Stimulated activated naive CD8-positive, alpha-beta T cell treated with anti-CD3 and anti-CD28 coated beads, Interleukin-15, amount 100 ng/mL, for 72 hours (primary cell): ENCODE results near the gene MACROH2A1.
A peak's percentile ranks its signal among the peaks of the same experiment; 100 is the strongest.

Experiments used
- ATAC-seq: fragments of 150-1000 bp; cut with Tn5 transposase; 2 replicates; pipeline ENCODE4 v1.10.0; 2021; ENCODE audit warnings: mild to moderate bottlenecking, moderate library complexity
- DNase-seq, 2 donors: peaks; one replicate each; pipeline ENCODE4 v3.0.0; 2021 to 2022
- H3K27ac Mint-ChIP-seq, 2 donors: one replicate each; pipeline ENCODE4 v1.8.0; 2022; ENCODE audit warnings: mild to moderate bottlenecking in 2 of 2, mixed read lengths in 2 of 2, moderate library complexity in 2 of 2
- H3K27me3 Mint-ChIP-seq: one replicate; pipeline ENCODE4 v1.8.0; 2022; ENCODE audit warnings: mixed read lengths
- H3K4me1 Mint-ChIP-seq: one replicate; pipeline ENCODE4 v1.8.0; 2022; ENCODE audit warnings: mild to moderate bottlenecking, mixed read lengths
- H3K4me3 Mint-ChIP-seq, 2 donors: one replicate each; pipeline ENCODE4 v1.8.0; 2022; ENCODE audit warnings: mild to moderate bottlenecking in 2 of 2, mixed read lengths in 2 of 2, moderate library complexity in 1 of 2
- H3K9me3 Mint-ChIP-seq, 2 donors: one replicate each; pipeline ENCODE4 v1.8.0; 2022; ENCODE audit warnings: mixed read lengths in 2 of 2

MACROH2A1 gene

DNA sequence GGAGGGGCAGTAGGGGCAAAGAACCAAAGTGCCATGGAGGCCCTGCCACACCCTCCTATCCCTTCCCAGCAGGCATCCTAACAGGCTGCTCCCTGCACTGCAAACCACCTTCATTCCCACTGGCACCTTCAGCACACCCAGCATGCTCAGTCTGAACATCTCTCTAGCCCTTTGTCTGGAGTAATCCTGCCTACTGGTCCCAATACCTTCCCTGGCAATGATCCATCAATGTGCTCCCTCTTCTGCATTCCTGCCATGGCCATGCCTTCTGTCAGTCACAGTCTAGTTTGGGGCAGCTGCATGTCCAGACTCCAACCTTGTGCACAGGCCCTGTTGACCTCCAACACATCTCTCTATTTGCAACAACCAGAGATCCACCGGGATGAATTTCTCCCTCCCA lies 4.9 kb downstream of the MACROH2A1 start:
- Mint-ChIP-seq H3K4me1 (peaks cover 70% of the 10 kb centered on the region), H3K27ac (no peak overlapping the region), H3K4me3 (no peak overlapping the region), H3K9me3 (no peaks in the 10 kb centered on the region), H3K27me3 (no peaks in the 10 kb centered on the region)
- ATAC-seq (no peak), DNase-seq (no peak)

DNA sequence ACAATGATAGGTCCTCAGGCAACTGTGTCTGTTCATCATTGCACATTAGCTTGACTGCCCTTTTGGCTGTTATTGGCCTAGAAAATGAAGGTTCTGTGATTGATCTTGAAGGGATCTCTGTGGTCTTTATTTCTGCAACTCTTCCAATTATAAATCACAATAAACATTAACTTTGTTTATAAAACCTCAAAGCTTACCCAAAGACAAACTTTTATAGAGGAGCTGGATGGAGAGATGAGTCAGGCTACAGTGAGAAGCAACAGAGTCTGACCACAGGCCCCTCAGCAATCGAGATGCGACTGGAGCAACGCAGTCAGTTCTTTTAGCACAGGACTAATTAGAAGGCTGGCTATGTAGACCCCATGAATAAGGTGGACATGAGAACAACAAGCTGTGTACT lies 5.3 kb downstream of the MACROH2A1 start:
- DNase-seq (no peak), ATAC-seq (no peak)
- Mint-ChIP-seq H3K27ac (no peak overlapping the region), H3K4me1 (peaks cover 70% of the 10 kb centered on the region), H3K4me3 (no peak overlapping the region), H3K27me3 (no peaks in the 10 kb centered on the region), H3K9me3 (no peaks in the 10 kb centered on the region)

DNA sequence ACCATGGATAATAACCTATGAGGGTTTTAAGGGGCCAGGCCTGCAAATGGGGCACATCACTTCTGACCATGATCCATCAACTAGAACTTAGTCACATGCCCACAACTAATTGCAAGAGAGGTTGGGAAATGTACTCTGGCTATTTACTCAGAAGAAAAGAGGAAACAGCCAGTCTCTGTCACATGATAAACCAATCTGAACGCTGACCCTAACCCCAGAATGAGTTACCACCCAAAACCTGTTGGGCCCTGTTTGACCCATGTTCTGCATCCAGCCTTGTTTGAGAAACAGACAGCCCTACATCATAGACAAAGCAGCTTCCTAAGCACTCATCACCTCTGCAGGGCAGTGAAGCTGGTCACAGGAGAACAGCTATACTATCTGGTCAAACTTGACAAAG lies 5.8 kb downstream of the MACROH2A1 start:
- ATAC-seq (no peak), DNase-seq (no peak)
- no peaks in the 10 kb centered on the region for H3K27me3 Mint-ChIP-seq
- H3K4me1 Mint-ChIP-seq: peaks cover 73% of the 10 kb centered on the region
- no peak overlapping the region for H3K4me3 Mint-ChIP-seq
- no peaks in the 10 kb centered on the region for H3K9me3 Mint-ChIP-seq
- no peak overlapping the region for H3K27ac Mint-ChIP-seq

DNA sequence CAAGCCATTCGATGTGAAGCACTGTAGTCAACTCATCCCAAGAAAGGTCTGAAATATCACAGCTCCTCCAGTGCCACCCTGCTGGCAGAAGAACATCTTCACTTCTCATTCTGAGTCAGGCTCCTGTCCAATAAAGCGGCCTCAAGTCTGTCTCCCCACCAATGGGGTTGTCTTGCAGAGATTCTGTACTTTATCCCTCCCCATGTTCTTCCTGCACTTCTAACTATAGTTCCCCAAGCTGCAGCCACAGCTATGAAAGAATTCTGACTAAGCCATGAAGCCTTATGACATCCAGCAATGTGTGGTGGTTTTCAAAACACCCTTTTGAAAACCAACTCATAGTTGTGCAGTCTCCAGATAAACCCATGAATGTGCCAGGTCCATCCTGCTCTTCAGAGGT lies 6.8 kb downstream of the MACROH2A1 start:
- no peak overlapping the region for H3K4me3 Mint-ChIP-seq
- peak overlapping the region in 1 of 2 donors; percentile 91 for H3K27ac Mint-ChIP-seq
- DNase-seq (no peak), ATAC-seq (peak; percentile 47)
- no peaks in the 10 kb centered on the region for H3K27me3 Mint-ChIP-seq
- no peaks in the 10 kb centered on the region for H3K9me3 Mint-ChIP-seq
- H3K4me1 Mint-ChIP-seq: peaks cover 73% of the 10 kb centered on the region

DNA sequence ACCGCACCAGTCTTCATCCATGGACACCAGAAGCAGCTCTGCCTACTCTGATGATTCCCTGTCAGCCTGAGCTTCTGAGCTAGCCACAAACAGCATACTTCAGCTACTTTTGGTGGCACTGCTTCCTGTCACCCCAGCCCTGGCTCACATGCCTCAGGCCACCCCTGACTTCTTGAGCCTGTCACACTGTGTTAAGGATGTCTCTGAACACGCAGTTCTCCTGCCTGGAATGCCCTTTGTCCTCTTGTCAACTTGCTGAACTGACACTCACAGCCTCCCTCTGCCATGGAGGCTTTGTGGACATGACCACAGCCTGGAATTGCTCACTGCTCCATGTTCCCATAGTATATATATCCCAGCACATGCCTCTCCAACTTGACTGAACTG lies 7.2 kb downstream of the MACROH2A1 start:
- no peaks in the 10 kb centered on the region for H3K27me3 Mint-ChIP-seq
- no peaks in the 10 kb centered on the region for H3K9me3 Mint-ChIP-seq
- H3K4me3 Mint-ChIP-seq: no peak overlapping the region
- peaks cover 70% of the 10 kb centered on the region for H3K4me1 Mint-ChIP-seq
- ATAC-seq: no peak
- peak overlapping the region in 1 of 2 donors; percentile 91 for H3K27ac Mint-ChIP-seq
- DNase-seq: no peak

DNA sequence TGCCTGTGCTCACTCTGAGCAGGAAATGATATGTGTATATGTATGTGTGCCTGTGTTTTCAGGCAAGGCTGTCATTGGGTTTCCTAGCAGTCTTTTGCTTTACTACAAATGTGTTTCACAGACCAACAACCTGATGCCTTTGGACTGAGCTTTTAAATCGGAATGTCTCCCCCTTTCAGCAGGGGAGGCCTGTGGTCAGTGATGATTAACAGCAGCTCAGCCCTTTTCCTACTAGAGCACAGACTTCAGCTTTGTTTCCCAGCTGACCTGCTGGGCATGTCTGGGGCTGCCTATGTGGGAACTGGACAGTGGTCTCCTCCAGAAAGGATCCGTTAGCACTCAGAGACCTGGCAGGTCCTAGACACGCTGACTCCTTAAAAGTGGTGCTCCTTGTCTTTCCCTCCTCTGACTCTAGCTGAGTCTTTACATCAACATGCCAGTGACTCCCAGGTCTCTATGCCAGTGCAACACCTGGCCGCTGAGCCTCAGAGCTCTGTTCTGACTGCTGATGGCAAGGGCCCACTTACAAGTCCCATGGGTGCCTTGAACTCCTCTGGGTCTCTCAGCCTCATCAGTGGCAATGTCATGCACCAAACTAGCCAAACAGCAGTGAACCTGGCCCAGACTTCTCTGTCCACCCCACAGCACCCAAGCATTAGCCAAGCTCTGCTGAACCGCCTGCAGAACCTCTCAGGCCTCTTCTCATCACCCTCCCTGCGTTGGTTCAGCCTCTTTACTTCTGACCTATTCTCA lies 7.7 kb downstream of the MACROH2A1 start:
- peaks cover 68% of the 10 kb centered on the region for H3K4me1 Mint-ChIP-seq
- DNase-seq (no peak), ATAC-seq (no peak)
- no peaks in the 10 kb centered on the region for H3K9me3 Mint-ChIP-seq
- peak overlapping the region in 1 of 2 donors; percentile 91 for H3K27ac Mint-ChIP-seq
- H3K4me3 Mint-ChIP-seq: no peak overlapping the region
- H3K27me3 Mint-ChIP-seq: no peaks in the 10 kb centered on the region

DNA sequence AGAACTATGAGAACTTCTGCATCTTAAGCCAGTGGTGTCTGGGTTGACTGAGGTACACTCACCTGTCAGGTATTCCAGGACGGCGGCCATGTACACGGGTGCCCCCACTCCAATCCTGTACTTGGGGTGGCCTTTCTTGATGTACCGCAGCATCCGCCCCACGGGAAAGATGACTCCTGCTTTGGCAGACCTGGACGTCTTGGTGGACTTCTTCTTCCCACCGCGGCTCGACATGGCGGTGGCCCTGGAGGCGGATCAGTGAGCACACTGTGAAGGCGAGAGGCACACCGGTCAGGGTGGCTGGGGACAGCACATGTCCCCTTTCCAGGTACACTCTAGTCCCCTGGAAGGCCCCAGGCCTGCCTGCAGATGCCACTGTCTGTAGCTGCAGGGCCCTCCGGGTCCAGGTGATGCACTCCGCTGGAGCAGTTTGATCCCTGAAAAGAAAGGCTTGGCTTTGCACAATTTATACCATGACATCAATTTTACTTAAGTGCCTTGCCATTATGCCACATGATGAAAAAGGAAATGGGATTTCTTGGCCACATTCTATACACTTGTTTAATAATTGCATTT lies 10.1 kb downstream of the MACROH2A1 start:
- Mint-ChIP-seq H3K9me3 (no peaks in the 10 kb centered on the region), H3K27ac (no peak overlapping the region), H3K4me3 (no peak overlapping the region), H3K4me1 (peaks cover 65% of the 10 kb centered on the region), H3K27me3 (no peaks in the 10 kb centered on the region)
- DNase-seq (no peak), ATAC-seq (no peak)

DNA sequence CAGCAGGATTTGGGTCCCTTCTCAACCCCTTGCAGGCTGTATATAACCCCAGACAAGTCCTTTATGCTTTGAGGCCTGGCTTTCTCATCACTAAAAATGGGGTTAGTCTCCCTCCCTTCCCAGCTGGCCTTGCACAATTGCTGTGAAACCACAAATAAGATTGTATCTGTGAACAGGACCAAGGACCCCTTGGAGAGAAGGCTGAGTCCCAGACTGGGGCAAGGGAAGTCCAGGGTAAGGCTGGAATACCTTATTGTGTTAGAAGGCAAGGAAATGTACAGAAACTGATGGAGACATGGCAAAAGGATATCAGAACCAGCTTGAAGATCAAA lies 11.4 kb downstream of the MACROH2A1 start:
- Mint-ChIP-seq H3K27ac (peak overlapping the region; percentile 14 to 44), H3K27me3 (no peaks in the 10 kb centered on the region), H3K4me1 (peaks cover 53% of the 10 kb centered on the region), H3K9me3 (no peaks in the 10 kb centered on the region), H3K4me3 (no peak overlapping the region)
- DNase-seq (no peak), ATAC-seq (no peak)

DNA sequence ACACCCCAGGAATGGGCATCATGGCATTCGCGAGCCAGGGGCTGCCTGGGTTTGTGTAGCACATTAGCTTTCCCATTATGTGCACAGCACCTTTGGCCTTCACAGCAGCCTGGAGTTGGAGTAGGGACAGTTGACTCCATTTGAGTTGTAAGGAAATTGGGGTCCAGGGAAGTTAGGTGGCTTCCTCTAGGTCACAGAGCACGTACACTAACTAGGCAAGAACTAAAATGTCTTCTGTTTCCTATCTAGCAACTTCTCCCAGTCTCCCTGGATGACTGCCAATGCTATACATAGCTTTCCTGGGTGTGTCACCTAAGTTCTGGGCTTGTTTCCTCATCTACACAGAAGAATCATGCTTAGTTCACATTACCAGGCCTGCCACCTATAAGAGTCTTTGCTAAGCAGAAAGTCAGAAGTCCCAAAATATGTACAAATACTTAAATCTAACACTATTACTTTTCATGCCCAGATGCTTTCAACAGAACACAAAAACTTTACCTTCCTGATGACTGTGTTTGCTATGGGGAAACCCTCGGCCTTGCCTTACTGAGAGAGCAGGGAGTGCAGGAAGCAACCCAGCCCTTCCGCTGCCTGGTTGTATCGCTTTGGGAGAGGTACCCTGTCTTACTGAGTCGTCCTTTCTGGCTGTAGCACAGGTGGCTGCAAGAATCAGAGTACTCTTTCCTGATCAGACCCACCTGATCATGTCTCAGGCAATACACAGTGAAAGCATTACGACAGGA lies 12.0 kb downstream of the MACROH2A1 start:
- peaks cover 48% of the 10 kb centered on the region for H3K4me1 Mint-ChIP-seq
- H3K27me3 Mint-ChIP-seq: no peaks in the 10 kb centered on the region
- no peak overlapping the region for H3K27ac Mint-ChIP-seq
- H3K9me3 Mint-ChIP-seq: no peaks in the 10 kb centered on the region
- no peak overlapping the region for H3K4me3 Mint-ChIP-seq
- no peak for ATAC-seq
- no peak for DNase-seq

DNA sequence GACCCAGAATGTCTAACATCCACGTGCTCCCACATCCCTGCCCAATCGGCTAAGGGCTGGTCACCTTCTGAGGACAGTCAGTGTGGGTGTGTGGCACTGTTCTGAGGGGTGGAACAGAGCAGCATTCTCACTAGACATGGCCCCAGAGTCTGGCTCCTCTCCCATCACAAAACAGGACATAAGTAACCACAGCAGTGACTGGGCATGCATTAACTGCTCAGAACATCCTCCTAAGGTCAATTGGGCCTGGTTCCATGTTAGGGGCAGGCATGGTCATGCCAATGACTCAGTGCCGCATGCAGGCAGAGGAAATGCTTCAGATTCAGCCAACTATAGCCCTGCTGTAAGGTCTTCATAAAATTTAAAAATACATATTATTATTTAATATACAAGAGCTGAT lies 12.9 kb downstream of the MACROH2A1 start:
- no peaks in the 10 kb centered on the region for H3K9me3 Mint-ChIP-seq
- ATAC-seq (no peak), DNase-seq (no peak)
- no peaks in the 10 kb centered on the region for H3K27me3 Mint-ChIP-seq
- H3K4me1 Mint-ChIP-seq: peaks cover 40% of the 10 kb centered on the region
- no peak overlapping the region for H3K4me3 Mint-ChIP-seq
- no peak overlapping the region for H3K27ac Mint-ChIP-seq

DNA sequence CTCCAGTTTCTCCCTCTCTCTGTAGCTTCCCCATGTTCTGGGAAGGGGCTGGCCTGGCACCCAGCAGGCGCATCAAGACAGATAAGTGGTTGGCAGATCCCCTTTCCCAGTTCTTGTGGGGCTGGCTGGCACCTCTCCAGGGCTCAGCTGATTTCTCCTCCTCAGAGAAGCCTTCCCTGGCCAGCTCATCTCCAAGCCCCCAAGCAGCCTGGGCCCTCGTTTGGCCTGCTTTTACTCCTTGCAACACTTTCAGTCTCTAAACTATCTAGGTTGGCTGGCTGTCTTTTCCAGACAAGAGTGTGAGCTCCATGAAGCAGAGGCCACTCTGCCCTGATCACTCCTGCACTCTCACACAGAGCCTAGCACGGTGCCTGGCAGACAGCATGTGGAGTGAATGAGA lies 13.5 kb downstream of the MACROH2A1 start:
- ATAC-seq (no peak), DNase-seq (no peak)
- peak overlapping the region; percentile 54 to 80 for H3K27ac Mint-ChIP-seq
- no peaks in the 10 kb centered on the region for H3K27me3 Mint-ChIP-seq
- H3K4me3 Mint-ChIP-seq: no peak overlapping the region
- H3K4me1 Mint-ChIP-seq: peaks cover 40% of the 10 kb centered on the region
- no peaks in the 10 kb centered on the region for H3K9me3 Mint-ChIP-seq

DNA sequence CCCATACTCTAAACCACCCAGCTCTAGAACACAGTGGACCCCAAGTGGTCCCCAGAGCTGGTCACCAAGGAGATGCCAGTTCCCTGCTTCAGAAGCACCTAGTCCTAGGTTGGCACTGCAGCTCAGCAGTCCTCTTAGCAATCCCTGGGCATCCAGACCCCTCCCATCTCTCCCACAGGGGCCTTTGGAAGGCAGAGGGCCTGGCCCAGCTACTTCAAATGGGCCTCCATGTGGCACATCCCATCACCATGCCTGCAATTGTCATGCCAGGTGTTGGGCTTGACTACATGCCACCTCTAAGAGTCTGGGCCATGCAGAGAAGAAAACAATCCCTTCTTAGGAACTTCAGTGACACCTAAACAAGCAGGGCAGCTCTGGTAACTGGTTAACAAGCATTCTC lies 14.1 kb downstream of the MACROH2A1 start:
- Mint-ChIP-seq H3K9me3 (no peaks in the 10 kb centered on the region), H3K27me3 (no peaks in the 10 kb centered on the region), H3K4me1 (peaks cover 42% of the 10 kb centered on the region), H3K27ac (no peak overlapping the region), H3K4me3 (no peak overlapping the region)
- DNase-seq (no peak), ATAC-seq (no peak)

DNA sequence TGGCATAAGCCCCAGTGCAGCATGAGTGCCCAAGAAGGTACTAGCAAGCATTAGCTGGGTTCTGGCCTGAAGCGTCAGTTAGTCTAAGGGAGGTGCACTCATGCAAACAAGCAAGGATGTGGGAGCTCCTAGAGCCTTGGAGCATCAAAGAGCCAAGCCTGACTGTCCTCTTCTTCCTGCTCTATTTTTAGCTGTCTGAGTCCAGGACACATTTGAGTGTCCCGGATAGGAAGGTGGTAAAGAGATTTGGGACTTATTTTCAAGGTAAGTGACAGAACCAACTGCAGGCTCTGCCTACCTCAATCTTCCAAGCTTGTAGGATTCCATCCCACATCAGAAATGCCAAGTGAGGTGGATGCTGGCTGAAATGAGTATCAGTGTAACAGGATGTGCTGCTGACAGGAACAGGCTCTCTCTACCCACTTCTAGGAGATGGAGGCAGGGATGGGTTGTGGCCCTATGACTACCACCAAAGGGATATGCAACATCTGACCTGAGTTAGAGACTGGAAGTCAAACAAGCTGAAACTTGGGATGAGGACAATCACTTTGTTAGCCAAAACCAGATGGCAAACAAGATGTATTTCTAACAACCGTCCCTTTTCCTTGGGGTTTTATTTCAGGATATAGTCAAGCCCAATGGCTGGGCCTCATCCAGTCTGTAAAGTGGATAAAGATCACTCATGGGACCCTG lies 15.1 kb downstream of the MACROH2A1 start:
- Mint-ChIP-seq H3K27ac (no peak overlapping the region), H3K27me3 (no peaks in the 10 kb centered on the region), H3K9me3 (no peaks in the 10 kb centered on the region), H3K4me3 (no peak overlapping the region), H3K4me1 (peaks cover 50% of the 10 kb centered on the region)
- DNase-seq (no peak), ATAC-seq (no peak)

DNA sequence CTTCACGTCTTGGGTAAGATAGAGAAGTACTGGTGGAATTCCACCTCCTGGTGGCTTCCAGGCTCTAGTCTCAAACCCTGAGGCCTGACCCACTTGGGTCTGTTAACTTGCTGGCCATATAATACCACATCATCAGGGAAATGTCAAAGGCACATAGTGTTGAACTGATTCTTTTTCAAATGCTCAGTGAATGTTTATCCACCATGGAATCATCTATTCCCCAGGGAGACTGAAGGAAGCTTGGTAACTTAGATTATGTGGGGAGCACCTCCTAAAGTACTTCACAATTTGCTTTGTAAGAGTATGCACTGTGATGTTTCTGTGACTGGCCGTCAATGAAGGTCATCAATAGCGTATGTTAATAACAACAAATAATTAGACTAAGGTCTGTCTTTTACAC lies 16.1 kb downstream of the MACROH2A1 start:
- Mint-ChIP-seq H3K4me1 (peaks cover 54% of the 10 kb centered on the region), H3K9me3 (no peaks in the 10 kb centered on the region), H3K27ac (no peak overlapping the region), H3K4me3 (no peak overlapping the region), H3K27me3 (no peaks in the 10 kb centered on the region)
- no peak for ATAC-seq
- DNase-seq: no peak

DNA sequence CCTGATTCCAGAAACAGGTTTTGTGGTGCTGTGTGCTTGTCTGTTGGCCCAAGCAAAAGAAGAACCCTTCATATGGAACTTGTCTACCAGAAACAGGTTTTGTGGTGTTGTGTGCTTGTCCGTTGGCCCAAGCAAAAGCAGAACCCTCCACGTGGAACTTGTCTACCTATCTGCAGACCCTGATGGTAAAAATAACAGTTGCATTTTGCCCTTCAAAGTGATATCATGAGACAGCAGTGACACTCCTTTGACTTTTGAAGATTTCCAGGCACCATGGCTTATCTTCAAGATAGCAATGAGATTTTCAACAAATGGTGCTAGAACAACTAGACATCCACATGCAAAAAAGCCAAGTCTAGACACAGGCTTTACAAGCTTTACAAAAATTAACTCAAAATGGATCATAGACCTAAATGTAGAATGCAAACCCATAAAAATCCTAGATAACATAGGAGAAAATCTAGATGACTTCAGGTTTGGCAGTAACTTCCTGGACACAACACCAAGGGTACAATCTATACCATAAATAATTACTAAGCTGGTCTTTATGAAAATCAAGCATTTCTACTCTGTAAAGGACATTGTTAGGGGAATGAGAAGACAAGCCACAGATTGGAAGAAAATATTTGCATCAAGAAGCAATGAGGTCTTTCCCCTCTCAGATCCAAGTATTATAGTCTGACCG lies 16.8 kb downstream of the MACROH2A1 start:
- peak overlapping the region in 1 of 2 donors; percentile 27 for H3K27ac Mint-ChIP-seq
- H3K9me3 Mint-ChIP-seq: no peaks in the 10 kb centered on the region
- H3K4me1 Mint-ChIP-seq: peaks cover 54% of the 10 kb centered on the region
- DNase-seq (no peak), ATAC-seq (no peak)
- H3K4me3 Mint-ChIP-seq: no peak overlapping the region
- no peaks in the 10 kb centered on the region for H3K27me3 Mint-ChIP-seq
